B cell (primary cell): ENCODE results near the gene PCSK9. TPM values are rescaled to one million over a fixed set of nuclear protein-coding genes. Genes with fewer than 3 reads are reported as not detected.

Experiments
- ATAC-seq: fragments of 200-7000 bp; cut with Tn5 transposase; one replicate; pipeline ENCODE4 v1.10.0; 2021; ENCODE audit warnings: low read depth, mild to moderate bottlenecking, moderate number of reproducible peaks, moderate library complexity
- CTCF ChIA-PET: fragments of 350-600 bp; sonication (Branson Sonifier 250); formaldehyde crosslinking; loops from one replicate; lab custom pipeline; 2021; ENCODE audit warnings: antibody characterized with exemption, inconsistent platforms; lab: Charles Lee
- POLR2A ChIA-PET: fragments of 350-600 bp; sonication (Branson Sonifier 250); formaldehyde crosslinking; loops from one replicate; lab custom pipeline; 2021; ENCODE audit warnings: antibody characterized with exemption; lab: Charles Lee
- DNase-seq: peaks from one replicate; pipeline ENCODE4 v3.0.0; 2013
- H2AFZ ChIP-seq: 2 replicates; pipeline ENCODE4 v1.6.1; 2012; ENCODE audit warnings: mild to moderate bottlenecking, low read depth, low read length; ENCODE audit not compliant: insufficient read depth, poor library complexity, severe bottlenecking
- H3K27ac ChIP-seq, 2 donors: 1 replicate in 1 of 2; 2 replicates in 1 of 2; pipeline ENCODE4 v1.5.1; 2012 to 2013; ENCODE audit warnings: low read length in 2 of 2, mild to moderate bottlenecking in 2 of 2, moderate library complexity in 1 of 2
- H3K27me3 ChIP-seq, 4 experiments: fragments of 200-600 bp in 1 of 4; sonication (generic) in 1 of 4; replicated peaks in 1 of 4; 1 replicate in 2 of 4; 2 replicates in 2 of 4; pipeline versions ENCODE4 v1.6.1 to v1.7.0; 2013 to 2016; ENCODE audit warnings: low read length in 3 of 4, mild to moderate bottlenecking in 2 of 4, mixed read lengths in 1 of 4, moderate library complexity in 1 of 4; ENCODE audit not compliant: insufficient read depth in 4 of 4, control insufficient read depth in 3 of 4; ENCODE audit errors: control extremely low read depth in 1 of 4
- H3K36me3 ChIP-seq, 2 experiments: replicated peaks in 1 of 2; 1 replicate in 1 of 2; 2 replicates in 1 of 2; pipeline versions ENCODE4 v1.6.1 to v1.7.1; 2013; ENCODE audit warnings: low read length in 1 of 2; ENCODE audit not compliant: insufficient read depth in 2 of 2, control insufficient read depth in 1 of 2; ENCODE audit errors: control extremely low read depth in 1 of 2, extremely low read depth in 1 of 2
- H3K4me1 ChIP-seq, 2 donors: fragments of 200-600 bp in 1 of 2; sonication (generic) in 1 of 2; 1 replicate in 1 of 2; 2 replicates in 1 of 2; pipeline versions ENCODE4 v1.5.1 to v1.6.1; 2013 to 2017; ENCODE audit warnings: low read length in 2 of 2; ENCODE audit not compliant: control insufficient read depth in 2 of 2, insufficient read depth in 2 of 2
- H3K4me2 ChIP-seq: replicated peaks from 2 replicates; pipeline ENCODE3; 2012; ENCODE audit warnings: mild to moderate bottlenecking, low read depth, low read length; ENCODE audit not compliant: poor library complexity, severe bottlenecking
- H3K4me3 ChIP-seq, 5 experiments: fragments of 200-600 bp in 1 of 5; sonication (generic) in 1 of 5; 1 replicate in 3 of 5; 2 replicates in 2 of 5; pipeline versions ENCODE4 v1.5.1 to v1.7.0; 2011 to 2016; ENCODE audit warnings: low read length in 4 of 5, mild to moderate bottlenecking in 4 of 5, low read depth in 2 of 5, control low read depth in 1 of 5, moderate library complexity in 1 of 5; ENCODE audit not compliant: insufficient read depth in 1 of 5; ENCODE audit errors: control extremely low read depth in 1 of 5, extremely low read depth in 1 of 5
- H3K79me2 ChIP-seq: fragments of 200-600 bp; sonication (generic); one replicate; pipeline ENCODE4 v1.6.0; 2016; ENCODE audit warnings: low read length; ENCODE audit not compliant: control insufficient read depth, insufficient read depth
- H3K9ac ChIP-seq: fragments of 200-600 bp; sonication (generic); 2 replicates; pipeline ENCODE4 v1.6.1; 2017; ENCODE audit warnings: mild to moderate bottlenecking, low read length, moderate library complexity
- H3K9me3 ChIP-seq, 3 donors: one replicate each; pipeline versions ENCODE4 v1.6.1 to v1.7.1; 2013; ENCODE audit warnings: low read length in 2 of 3; ENCODE audit not compliant: control insufficient read depth in 2 of 3, insufficient read depth in 1 of 3; ENCODE audit errors: control extremely low read depth in 1 of 3
- H4K20me1 ChIP-seq: 2 replicates; pipeline ENCODE4 v1.6.0; 2012; ENCODE audit warnings: mild to moderate bottlenecking, low read length; ENCODE audit not compliant: insufficient read depth, control insufficient read depth, poor library complexity, severe bottlenecking
- H3K27ac Mint-ChIP-seq: one replicate; pipeline ENCODE4 v1.8.0; 2021; ENCODE audit warnings: mixed read lengths
- H3K27me3 Mint-ChIP-seq: one replicate; pipeline ENCODE4 v1.8.0; 2021; ENCODE audit warnings: mixed read lengths
- H3K4me1 Mint-ChIP-seq: one replicate; pipeline ENCODE4 v1.8.0; 2021; ENCODE audit warnings: mixed read lengths
- H3K4me3 Mint-ChIP-seq: one replicate; pipeline ENCODE4 v1.8.0; 2021; ENCODE audit warnings: mixed read lengths
- H3K9me3 Mint-ChIP-seq: one replicate; pipeline ENCODE4 v1.8.0; 2022; ENCODE audit warnings: mixed read lengths; ENCODE audit not compliant: insufficient read depth
- CTCF ChIP-seq: fragments of 200-600 bp; IDR thresholded peaks from one replicate; pipeline ENCODE4 v1.8.0; 2022; ENCODE audit warnings: antibody characterized with exemption, mild to moderate bottlenecking
- EZH2 ChIP-seq: IDR thresholded peaks from 2 replicates; pipeline ENCODE4 v1.6.1; 2012; ENCODE audit warnings: borderline replicate concordance, low read depth, mild to moderate bottlenecking, moderate library complexity, low read length; ENCODE audit not compliant: insufficient read depth, poor library complexity, severe bottlenecking
- WGBS: methylation state at CpG from one replicate; pipeline ENCODE4 v1.1.5; 2013; ENCODE audit warnings: missing lambda C conversion rate; ENCODE audit not compliant: insufficient coverage; 5-methylcytosine and 5-hydroxymethylcytosine counted together
- intact Hi-C: fragments of 100-400 bp; cut with micrococcal nuclease; formaldehyde crosslinking; loops from one replicate; pipeline ENCODE4 v1.10.0; 2022
- polyA plus RNA-seq: library from polyadenylated mRNA; depleted of rRNA; stranded (reverse); fragments of >200 nt; gene quantifications from 2 replicates; pipeline ENCODE4 v1.2.3, GENCODE V29; 2012
- total RNA-seq, 2 donors: library from RNA; stranded (reverse); fragments of 120-200 nt in 1 of 2; gene quantifications; 1 replicate in 1 of 2; 2 replicates in 1 of 2; pipeline versions ENCODE4 v1.2.3 to v1.2.4, GENCODE V29; 2013 to 2022

The PCSK9 gene
- total and polyA plus RNA-seq, 2 donors (not counting 1 experiment from before 2014, with no cell fraction given), result not detected

DNA sequence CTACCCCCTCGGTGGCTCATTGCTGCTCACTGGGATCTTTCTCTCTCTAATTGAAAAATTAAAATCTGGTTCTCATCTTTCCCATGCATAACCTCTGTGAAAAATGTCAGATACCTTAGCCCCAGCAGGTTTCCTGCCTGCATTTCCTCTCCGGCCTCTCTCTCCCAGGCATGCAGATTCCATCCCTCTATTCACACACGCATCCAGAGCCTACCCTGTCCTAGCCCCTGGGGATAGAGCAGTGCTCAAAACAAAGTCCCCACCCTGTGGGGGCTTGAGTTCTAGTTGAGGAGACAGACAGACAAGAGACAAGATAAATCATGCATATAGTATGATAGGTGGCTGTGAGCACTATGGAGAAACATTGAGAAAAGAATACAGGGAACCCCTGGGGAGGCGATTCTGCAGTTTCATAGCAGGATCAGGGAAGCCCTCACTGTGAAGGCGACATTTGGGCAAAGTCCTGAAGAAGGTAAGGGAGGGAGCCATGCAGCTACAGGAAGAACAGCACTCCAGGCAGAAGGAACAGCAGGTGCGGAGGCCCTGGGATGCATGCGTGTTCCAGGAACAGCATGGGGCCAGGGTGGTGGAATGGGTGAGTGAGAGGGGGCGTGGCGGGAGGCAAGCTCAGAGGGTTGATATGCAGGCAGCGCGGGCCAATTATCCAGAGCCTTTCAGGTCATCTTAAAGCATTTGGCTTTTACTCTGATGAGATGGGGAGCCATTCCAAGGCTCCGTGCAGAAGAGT lies 44.2 kb upstream of the PCSK9 start:
- no peak for ATAC-seq
- peaks cover 0 to 46% (median 13%) of the 10 kb centered on the region in 4 experiments for H3K27me3 ChIP-seq
- Mint-ChIP-seq H3K4me3 (no peak overlapping the region), H3K27me3 (peaks cover 46% of the 10 kb centered on the region), H3K9me3 (no peaks in the 10 kb centered on the region), H3K27ac (no peak overlapping the region), H3K4me1 (peaks cover 14% of the 10 kb centered on the region)
- H3K9me3 ChIP-seq, result peaks cover 0 to 6% (median 0%) of the 10 kb centered on the region in 3 donors
- H3K4me2 ChIP-seq, result no peak overlapping the region
- no peaks in the 10 kb centered on the region for H3K79me2 ChIP-seq
- ChIA-PET CTCF (interaction anchor here (0.8 to 1.7 kb wide), 3 partner anchors 9 to 50 kb away, joined by 3 to 17 read pairs (median 13); no protein-coding TSS in a partner anchor), POLR2A (no interaction called here)
- no peak overlapping the region for H3K4me3 ChIP-seq
- H3K9ac ChIP-seq, result no peak overlapping the region
- H3K36me3 ChIP-seq, result no peaks in the 10 kb centered on the region
- DNase-seq, result no peak
- no peaks in the 10 kb centered on the region for H4K20me1 ChIP-seq
- 79% methylated on average over 10 of the region's 12 CpGs for WGBS
- no peak overlapping the region for H2AFZ ChIP-seq
- no peak overlapping the region for H3K27ac ChIP-seq
- peaks cover 10 to 11% of the 10 kb centered on the region in 2 donors for H3K4me1 ChIP-seq
- no peak for TF ChIP-seq CTCF
- TF ChIP-seq EZH2, result no peak
- intact Hi-C loops, result no loop called here

DNA sequence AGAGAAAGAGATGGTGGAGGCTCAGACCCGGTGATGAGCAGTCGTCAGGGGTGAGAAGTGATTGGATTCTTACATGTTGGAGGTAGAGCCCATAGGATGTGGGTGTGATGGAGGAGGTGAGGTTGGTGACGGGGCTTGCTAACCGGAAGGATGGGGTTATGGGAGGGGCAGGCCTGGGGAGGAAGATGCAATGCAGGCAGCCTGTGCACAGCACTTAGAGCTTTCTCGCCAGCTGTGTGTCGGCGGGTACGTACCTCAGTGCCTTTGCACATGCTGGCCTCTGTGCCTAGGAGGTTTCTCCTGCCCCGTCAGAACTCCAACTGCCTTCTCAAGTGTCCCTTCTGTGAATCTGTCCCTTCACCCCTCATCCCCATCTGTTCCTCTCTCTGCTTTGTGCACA lies 43.5 kb upstream of the PCSK9 start:
- no peak overlapping the region for H3K4me3 ChIP-seq
- CTCF ChIA-PET, result interaction anchor here (0.8 to 1.7 kb wide), 6 partner anchors 9 to 51 kb away, joined by 3 to 17 read pairs (median 4); no protein-coding TSS in a partner anchor
- H2AFZ ChIP-seq, result no peak overlapping the region
- H4K20me1 ChIP-seq, result no peaks in the 10 kb centered on the region
- Mint-ChIP-seq H3K27me3 (peaks cover 48% of the 10 kb centered on the region), H3K4me3 (no peak overlapping the region), H3K27ac (no peak overlapping the region), H3K4me1 (peaks cover 14% of the 10 kb centered on the region), H3K9me3 (no peaks in the 10 kb centered on the region)
- intact Hi-C loops, result loop anchor here (1.0 kb wide), 1 partner anchor 51 kb away; no protein-coding TSS in a partner anchor
- ATAC-seq (no peak), DNase-seq (no peak)
- POLR2A ChIA-PET, result no interaction called here
- H3K9ac ChIP-seq, result no peak overlapping the region
- TF ChIP-seq CTCF (no peak), EZH2 (no peak)
- peaks cover 0 to 52% (median 13%) of the 10 kb centered on the region in 4 experiments for H3K27me3 ChIP-seq
- no peak overlapping the region for H3K27ac ChIP-seq
- peaks cover 10 to 11% of the 10 kb centered on the region in 2 donors for H3K4me1 ChIP-seq
- peaks cover 0 to 6% (median 0%) of the 10 kb centered on the region in 3 donors for H3K9me3 ChIP-seq
- H3K36me3 ChIP-seq, result no peaks in the 10 kb centered on the region
- no peaks in the 10 kb centered on the region for H3K79me2 ChIP-seq
- 70% methylated on average over 9 of the region's 9 CpGs for WGBS
- H3K4me2 ChIP-seq, result no peak overlapping the region
